Measurements from ENCODE around the gene MACROH2A2.

MACROH2A2 gene

DNA sequence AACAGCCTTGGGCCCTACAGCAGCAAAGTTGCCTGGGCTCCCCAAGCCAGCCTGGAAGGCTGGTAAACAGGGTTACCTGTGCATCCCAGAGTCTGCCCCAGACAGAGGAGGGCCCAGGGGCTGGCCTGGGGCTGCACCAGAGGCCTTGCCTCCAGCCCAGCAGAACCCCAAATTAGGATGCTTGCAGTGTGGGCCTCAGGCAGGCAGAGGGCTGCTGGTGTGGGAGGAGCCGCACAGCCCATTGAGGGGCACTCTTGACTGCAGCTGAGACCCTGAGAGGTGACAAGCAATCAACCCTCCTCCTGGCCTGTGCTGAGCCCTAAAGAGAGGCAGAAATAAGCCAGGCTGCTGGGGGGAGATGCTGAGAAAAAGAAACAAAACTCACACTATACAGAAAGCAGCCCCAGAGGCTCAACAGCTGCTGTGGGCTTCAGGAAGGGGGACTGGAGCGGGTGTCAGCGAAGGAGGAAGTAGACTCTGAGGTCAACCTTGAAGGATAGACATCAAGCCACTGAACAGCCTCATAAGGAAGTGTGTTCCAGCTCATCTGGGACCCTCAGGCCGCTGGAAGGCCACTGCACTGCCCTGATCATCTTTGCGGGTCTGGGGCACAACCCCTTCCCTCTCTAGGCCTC lies 73.4 kb downstream of the MACROH2A2 start:
- DNase-seq (ENCODE audit: low read depth in 3 of 3, low spot score in 1 of 3), result no peak

- no peak for DNase-seq (ENCODE audit: low read depth in 3 of 3, low spot score in 1 of 3)
Measured at GRCh38 chr10:70126700-70127395, 74.2 kb downstream of the MACROH2A2 start.

- DNase-seq (ENCODE audit: low read depth in 3 of 3, low spot score in 1 of 3), result no peak
Measured at GRCh38 chr10:70130878-70131559, 78.4 kb downstream of the MACROH2A2 start.

GRCh38 chr10:70131560-70131937 lies 78.9 kb downstream of the MACROH2A2 start:
- DNase-seq (ENCODE audit: low read depth in 3 of 3, low spot score in 1 of 3), result no peak

DNA sequence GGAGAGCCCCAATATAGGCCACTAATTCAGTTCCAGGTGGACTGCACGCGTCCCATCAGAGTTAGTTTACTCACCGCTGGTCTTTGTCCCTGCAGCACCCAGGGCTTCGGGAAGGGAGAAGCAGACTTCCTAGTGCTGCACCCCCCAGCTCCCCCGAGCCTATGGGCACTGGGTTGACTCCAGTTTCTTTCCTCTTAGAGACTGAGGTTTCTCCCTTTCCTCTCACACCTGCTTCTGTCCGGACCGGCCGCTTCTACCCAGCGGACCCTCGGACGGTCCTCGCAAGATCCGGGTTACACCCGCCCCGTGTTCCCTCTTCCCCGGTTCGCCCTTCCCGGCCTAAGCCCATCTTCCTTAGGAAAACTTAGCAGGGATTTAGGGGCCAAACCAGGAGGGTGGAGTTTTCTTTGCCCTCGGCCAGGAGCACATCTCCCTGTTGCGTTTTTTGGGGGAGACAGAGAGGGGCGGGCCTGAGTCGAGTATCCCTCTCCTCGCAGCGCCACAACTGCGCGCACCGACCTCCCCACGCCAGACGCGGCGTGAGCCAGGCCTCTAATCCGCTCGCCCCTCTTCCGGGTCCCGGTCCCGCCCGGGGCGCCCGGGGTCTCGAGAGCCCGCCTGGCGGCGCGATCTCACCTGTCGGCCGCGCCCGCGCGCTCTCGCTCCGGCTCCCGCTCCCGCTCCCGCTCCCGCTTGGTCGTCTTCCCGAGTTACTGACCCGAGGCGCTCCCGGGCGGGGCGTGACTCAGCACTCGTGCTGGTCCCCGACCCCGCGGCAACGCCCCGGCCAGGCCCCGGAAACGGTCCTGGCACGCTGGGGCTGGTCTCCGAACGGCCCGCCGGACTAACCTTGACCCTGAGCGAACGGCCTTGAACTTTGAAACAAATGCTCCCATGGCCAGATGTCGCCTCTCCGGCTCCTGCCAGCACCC lies 79.7 kb downstream of the MACROH2A2 start, which contains the start of gene AIFM2:
Gene AIFM2, minus strand, starts transcription at position 728 of the 932 bp plus-strand sequence. CDS start 8,741 bp downstream, outside the sequence.
- no peak for DNase-seq (ENCODE audit: low read depth in 3 of 3, low spot score in 1 of 3)

- DNase-seq (ENCODE audit: low read depth in 3 of 3, low spot score in 1 of 3), result no peak
Measured at GRCh38 chr10:70135046-70135445, 82.4 kb downstream of the MACROH2A2 start.

DNA sequence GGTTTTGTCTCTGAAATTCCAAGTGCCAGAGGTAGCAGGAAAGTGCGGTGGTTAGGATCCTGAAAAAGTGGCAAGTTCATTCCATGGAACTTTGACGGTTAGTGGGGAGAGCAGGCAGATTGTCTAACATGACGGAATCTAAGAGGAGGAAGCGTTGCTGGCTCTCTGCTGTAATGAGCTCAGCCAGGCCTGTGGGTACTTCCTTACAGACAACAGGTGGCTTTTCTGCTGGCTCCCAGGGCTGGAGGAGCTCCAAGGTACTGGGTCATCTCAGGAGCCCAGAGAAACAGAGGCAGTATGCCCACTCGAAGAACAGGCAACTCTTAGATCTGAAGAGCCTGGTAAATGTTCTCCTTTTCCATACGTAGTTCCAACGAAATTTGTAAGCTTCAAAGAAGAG lies 83.0 kb downstream of the MACROH2A2 start:
- DNase-seq (ENCODE audit: low read depth in 3 of 3, low spot score in 1 of 3), result no peak

DNA sequence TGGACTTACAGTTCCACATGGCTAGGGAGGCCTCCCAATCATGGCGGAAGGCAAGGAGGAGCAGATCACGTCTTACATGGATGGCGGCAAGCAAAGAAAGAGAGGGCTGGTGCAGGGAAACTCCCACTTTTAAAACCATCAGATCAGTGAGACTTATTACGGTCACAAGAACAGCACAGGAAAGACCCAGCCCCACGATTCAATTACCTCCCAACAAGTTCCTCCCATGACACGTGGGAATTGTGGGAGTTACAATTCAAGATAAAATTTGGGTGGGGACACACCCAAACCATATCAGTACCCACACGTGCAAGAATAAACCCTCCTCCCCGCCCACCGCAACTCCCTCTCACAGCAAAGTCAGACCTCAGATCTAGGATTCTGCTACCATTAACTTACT lies 84.5 kb downstream of the MACROH2A2 start:
- no peak for DNase-seq (ENCODE audit: low read depth in 3 of 3, low spot score in 1 of 3)

DNA sequence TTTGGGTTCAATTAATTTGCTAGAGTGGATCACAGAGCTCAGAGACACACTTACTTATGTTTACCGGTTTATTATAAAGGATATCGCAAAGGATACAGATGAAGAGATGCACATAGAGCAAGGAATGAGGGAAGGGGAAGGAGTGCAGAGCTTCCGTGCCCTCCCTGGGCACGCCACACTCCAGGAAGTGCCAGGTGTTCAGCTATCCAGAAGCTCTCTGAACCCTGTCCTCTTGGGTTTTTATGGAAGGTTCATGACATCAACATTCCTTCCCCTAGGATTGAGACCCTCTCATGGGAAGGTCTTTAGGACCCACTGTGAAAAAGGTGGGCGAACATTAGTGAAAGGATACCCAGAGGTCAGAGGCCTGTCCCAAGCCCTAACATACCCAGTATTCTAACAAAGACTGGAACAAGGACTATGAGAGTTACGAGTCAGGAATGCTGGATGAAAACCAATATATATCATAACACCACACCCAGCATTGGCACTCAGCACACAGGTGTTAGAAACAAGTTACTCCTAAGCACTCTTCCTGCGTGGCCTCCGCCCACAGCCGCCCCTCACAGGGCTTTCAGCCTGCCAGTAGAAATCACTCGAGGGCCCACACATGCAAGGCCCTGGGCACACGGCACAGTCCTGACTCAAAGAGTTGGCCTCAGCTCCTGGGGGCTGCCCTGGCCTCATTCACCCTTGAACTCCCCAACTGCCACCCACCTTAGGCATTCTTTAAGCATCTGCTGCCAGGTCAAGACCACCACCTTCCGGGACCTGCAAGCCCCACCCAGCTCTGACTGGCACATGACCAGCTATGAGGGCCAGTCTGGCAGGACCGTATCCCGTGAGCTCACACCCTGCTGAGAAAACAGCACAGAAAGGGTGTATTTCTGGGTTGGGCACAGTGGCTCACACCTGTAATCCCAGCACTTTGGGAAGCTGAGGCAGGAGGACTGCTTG lies 85.6 kb downstream of the MACROH2A2 start:
- no peak for DNase-seq (ENCODE audit: low read depth in 3 of 3, low spot score in 1 of 3)

- no peak for DNase-seq (ENCODE audit: low read depth in 3 of 3, low spot score in 1 of 3)
Measured at GRCh38 chr10:70139151-70139996, 86.7 kb downstream of the MACROH2A2 start.

GRCh38 chr10:70139997-70140250 lies 87.3 kb downstream of the MACROH2A2 start:
- no peak for DNase-seq (ENCODE audit: low read depth in 3 of 3, low spot score in 1 of 3)

GRCh38 chr10:70140297-70140696 lies 87.7 kb downstream of the MACROH2A2 start:
- DNase-seq (ENCODE audit: low read depth in 3 of 3, low spot score in 1 of 3), result no peak

DNA sequence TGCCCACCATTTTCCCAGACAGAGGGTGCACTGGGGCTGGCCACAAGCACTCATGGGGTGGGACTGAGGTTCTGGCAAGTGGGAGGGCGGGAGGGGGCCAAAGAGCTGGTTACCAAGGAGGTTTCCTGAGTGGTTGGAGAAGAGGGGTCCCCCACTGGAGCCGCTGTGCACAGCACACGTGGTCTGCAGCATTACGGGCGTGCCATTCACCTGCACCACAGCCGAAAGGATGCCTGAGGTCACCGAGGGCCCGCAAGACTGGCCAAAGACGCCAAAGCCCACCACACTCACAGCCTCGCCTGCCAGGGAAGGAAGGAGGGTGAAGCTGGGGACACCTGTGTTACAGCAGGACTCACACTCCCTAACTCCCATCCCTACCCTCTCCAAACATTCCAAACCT lies 89.9 kb downstream of the MACROH2A2 start:
- no peak for DNase-seq (ENCODE audit: low read depth in 3 of 3, low spot score in 1 of 3)

DNA sequence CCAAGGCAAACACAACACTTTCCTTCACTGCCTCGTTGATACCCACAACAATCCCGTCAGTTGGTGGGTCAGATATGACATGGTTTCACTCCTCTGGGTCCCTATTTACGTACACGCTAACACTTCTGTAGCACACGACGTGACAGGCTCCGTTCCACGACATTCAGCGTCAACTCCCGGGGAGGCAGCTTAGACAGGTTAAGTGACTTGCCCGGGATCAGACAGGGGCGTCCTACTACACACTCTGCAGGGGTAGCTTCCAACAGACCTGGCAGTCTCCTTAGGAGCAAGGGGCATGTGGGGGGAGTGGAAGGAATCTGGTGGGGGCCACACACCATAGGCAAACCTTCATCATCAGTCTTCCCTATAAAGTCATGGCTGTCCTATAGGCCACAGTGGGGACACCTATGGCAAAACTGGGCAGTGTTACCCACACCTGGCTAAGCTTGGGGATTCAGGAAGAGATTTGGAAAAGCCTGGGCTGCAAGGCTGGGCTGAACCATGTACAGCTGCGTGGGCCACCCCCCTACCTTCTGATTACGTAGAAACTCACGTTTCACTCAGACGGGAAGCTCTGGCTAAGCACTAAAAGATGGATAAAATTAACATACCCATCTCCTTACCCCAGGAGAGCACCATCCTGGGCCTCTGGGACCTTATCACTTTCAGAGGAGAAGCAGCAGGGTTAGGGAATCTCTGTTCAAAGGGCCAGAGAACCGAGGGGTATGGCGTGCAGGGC lies 91.9 kb downstream of the MACROH2A2 start:
- no peak for DNase-seq (ENCODE audit: low read depth in 3 of 3, low spot score in 1 of 3)

- no peak for DNase-seq (ENCODE audit: low read depth in 3 of 3, low spot score in 1 of 3)
Measured at GRCh38 chr10:70145166-70145665, 92.6 kb downstream of the MACROH2A2 start.

- DNase-seq (ENCODE audit: low read depth in 3 of 3, low spot score in 1 of 3), result peak in 2 of 3 donors; percentile 36 to 59
Measured at GRCh38 chr10:70145666-70146488, 93.2 kb downstream of the MACROH2A2 start.

- DNase-seq (ENCODE audit: low read depth in 3 of 3, low spot score in 1 of 3), result peak; percentile 78 to 80 (median 79)
Measured at GRCh38 chr10:70146489-70147258, 94.0 kb downstream of the MACROH2A2 start, which contains the start of gene TYSND1. Gene TYSND1, minus strand, starts transcription at chr10:70146700. Its CDS starts 114 bp downstream, at chr10:70146586.

All from stimulated activated CD4-positive, alpha-beta T cell treated with anti-CD3 and anti-CD28 coated beads, TNF-alpha, amount 100 ng/mL, for 1 hour (primary cell).